GM10847 (cell line): ENCODE results near the gene NME1.

ENCODE experiments used
- POLR2A ChIP-seq: IDR thresholded peaks from 2 replicates; pipeline ENCODE4 v1.6.1; 2011; ENCODE audit not compliant: insufficient read length; ENCODE audit errors: extremely low read depth

The NME1 gene

GRCh38 chr17:51170736-51171135, 17.4 kb downstream of the NME1 start:
- TF ChIP-seq POLR2A, result no peak

- no peak for TF ChIP-seq POLR2A
Measured at GRCh38 chr17:51180486-51180885, 27.1 kb downstream of the NME1 start.

GRCh38 chr17:51184124-51184523, 30.8 kb downstream of the NME1 start:
- TF ChIP-seq POLR2A, result no peak

- TF ChIP-seq POLR2A, result no peak
Measured at GRCh38 chr17:51185763-51186332, 32.5 kb downstream of the NME1 start.

- no peak for TF ChIP-seq POLR2A
Measured at GRCh38 chr17:51188271-51188833, 35.0 kb downstream of the NME1 start.

GRCh38 chr17:51189162-51189561, 35.8 kb downstream of the NME1 start:
- TF ChIP-seq POLR2A, result no peak

GRCh38 chr17:51189628-51190027, 36.3 kb downstream of the NME1 start:
- TF ChIP-seq POLR2A, result no peak

- no peak for TF ChIP-seq POLR2A
Measured at GRCh38 chr17:51191895-51192294, 38.5 kb downstream of the NME1 start.

GRCh38 chr17:51197754-51198153, 44.4 kb downstream of the NME1 start:
- TF ChIP-seq POLR2A, result no peak

GRCh38 chr17:51200295-51200694, 46.9 kb downstream of the NME1 start:
- no peak for TF ChIP-seq POLR2A

- no peak for TF ChIP-seq POLR2A
Measured at GRCh38 chr17:51200846-51201245, 47.5 kb downstream of the NME1 start.

- TF ChIP-seq POLR2A, result no peak
Measured at GRCh38 chr17:51203838-51204237, 50.5 kb downstream of the NME1 start.
